ENCODE measurements around the gene PKM.

The PKM gene

GRCh38 chr15:72155003-72155621 is 75.9 kb downstream of the PKM start:
- DNase-seq = no peak

- DNase-seq = no peak
Measured at GRCh38 chr15:72154316-72154715, 76.7 kb downstream of the PKM start.

GRCh38 chr15:72153269-72154000 is 77.6 kb downstream of the PKM start:
- DNase-seq = no peak
